Ishikawa (cell line): ENCODE data around the gene PHF21A.

Experiments used
- RAD21 ChIP-seq: IDR thresholded peaks from 2 replicates; pipeline ENCODE4 v1.6.1; 2012; ENCODE audit warnings: low read depth
- TF ChIP-seq, protein P1 (sequence below): IDR thresholded peaks from 2 replicates; pipeline ENCODE4 v1.6.1; 2012; ENCODE audit warnings: low read depth, mild to moderate bottlenecking

DNA sequence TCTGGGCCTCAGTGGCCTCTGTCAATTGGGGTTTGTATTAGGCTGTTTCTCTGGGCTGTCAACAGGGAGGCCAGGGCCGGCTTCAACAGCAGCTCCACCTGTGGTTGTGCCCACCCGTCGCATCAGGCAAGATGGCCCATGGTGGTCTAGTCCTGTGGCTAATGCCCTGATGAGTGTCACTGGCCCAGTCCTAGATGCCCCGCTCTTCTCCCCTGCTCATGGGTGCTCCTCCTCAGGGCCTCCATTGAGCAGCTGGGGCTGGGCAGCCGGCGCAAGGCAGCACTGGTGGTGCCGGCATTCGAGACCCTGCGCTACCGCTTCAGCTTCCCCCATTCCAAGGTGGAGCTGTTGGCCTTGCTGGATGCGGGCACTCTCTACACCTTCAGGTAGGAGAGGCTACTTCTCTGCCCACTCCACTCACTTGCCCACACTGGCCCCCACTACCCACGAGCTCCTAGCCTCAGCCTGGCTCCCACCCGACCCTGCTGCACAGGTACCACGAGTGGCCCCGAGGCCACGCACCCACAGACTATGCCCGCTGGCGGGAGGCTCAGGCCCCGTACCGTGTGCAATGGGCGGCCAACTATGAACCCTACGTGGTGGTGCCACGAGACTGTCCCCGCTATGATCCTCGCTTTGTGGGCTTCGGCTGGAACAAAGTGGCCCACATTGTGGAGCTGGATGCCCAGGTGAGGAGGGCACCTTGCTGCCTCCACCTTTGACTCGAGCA lies 193.4 kb downstream of the PHF21A start:
- no peak for TF ChIP-seq RAD21
- TF ChIP-seq, protein P1, sequence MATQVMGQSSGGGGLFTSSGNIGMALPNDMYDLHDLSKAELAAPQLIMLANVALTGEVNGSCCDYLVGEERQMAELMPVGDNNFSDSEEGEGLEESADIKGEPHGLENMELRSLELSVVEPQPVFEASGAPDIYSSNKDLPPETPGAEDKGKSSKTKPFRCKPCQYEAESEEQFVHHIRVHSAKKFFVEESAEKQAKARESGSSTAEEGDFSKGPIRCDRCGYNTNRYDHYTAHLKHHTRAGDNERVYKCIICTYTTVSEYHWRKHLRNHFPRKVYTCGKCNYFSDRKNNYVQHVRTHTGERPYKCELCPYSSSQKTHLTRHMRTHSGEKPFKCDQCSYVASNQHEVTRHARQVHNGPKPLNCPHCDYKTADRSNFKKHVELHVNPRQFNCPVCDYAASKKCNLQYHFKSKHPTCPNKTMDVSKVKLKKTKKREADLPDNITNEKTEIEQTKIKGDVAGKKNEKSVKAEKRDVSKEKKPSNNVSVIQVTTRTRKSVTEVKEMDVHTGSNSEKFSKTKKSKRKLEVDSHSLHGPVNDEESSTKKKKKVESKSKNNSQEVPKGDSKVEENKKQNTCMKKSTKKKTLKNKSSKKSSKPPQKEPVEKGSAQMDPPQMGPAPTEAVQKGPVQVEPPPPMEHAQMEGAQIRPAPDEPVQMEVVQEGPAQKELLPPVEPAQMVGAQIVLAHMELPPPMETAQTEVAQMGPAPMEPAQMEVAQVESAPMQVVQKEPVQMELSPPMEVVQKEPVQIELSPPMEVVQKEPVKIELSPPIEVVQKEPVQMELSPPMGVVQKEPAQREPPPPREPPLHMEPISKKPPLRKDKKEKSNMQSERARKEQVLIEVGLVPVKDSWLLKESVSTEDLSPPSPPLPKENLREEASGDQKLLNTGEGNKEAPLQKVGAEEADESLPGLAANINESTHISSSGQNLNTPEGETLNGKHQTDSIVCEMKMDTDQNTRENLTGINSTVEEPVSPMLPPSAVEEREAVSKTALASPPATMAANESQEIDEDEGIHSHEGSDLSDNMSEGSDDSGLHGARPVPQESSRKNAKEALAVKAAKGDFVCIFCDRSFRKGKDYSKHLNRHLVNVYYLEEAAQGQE: no peak
